H1 (cell line): Measurements from ENCODE around the gene NFATC1. TPM values are rescaled to one million over a fixed set of nuclear protein-coding genes. Genes with fewer than 3 reads are reported as not detected.

ENCODE experiments used
- CTCF ChIA-PET: fragments of 300-600 bp; sonication (Branson Sonifier 250); formaldehyde crosslinking; loops from one replicate; lab custom pipeline; 2021; ENCODE audit not compliant: partially characterized antibody; lab: Charles Lee
- POLR2A ChIA-PET: fragments of 300-600 bp; sonication (Branson Sonifier 250); formaldehyde crosslinking; loops from one replicate; lab custom pipeline; 2021; ENCODE audit warnings: inconsistent platforms; ENCODE audit not compliant: partially characterized antibody; lab: Charles Lee
- DNase-seq, 2 experiments: peaks; one replicate each; pipeline versions ENCODE4 v3.0.0 to v3.0.0-alpha.2; 2010 to 2022; ENCODE audit warnings: low spot score in 2 of 2, low read depth in 1 of 2, mixed read lengths in 1 of 2
- FAIRE-seq: peaks from 2 replicates; lab custom pipeline; 2011; peaks lifted over from hg19 to GRCh38; lab: Jason Lieb, UNC
- H2AFZ ChIP-seq: 2 replicates; pipeline ENCODE4 v1.8.1; 2012; ENCODE audit warnings: low read length, inconsistent platforms
- H2AK5ac ChIP-seq: 2 replicates; pipeline ENCODE4 v1.6.1; 2013; ENCODE audit warnings: low read depth, low read length
- H2BK120ac ChIP-seq: replicated peaks from 2 replicates; pipeline ENCODE3; 2013; ENCODE audit warnings: low read depth, low read length, inconsistent platforms
- H2BK12ac ChIP-seq: 2 replicates; pipeline ENCODE4 v1.6.1; 2013; ENCODE audit warnings: low read depth, low read length
- H2BK15ac ChIP-seq: 2 replicates; pipeline ENCODE4 v1.6.1; 2013; ENCODE audit warnings: low read length
- H2BK20ac ChIP-seq: 2 replicates; pipeline ENCODE4 v1.6.1; 2013; ENCODE audit warnings: low read length
- H2BK5ac ChIP-seq: 2 replicates; pipeline ENCODE4 v1.6.1; 2013; ENCODE audit warnings: low read depth, low read length
- H3K14ac ChIP-seq: 2 replicates; pipeline ENCODE4 v1.6.1; 2013; ENCODE audit warnings: inconsistent platforms; ENCODE audit not compliant: insufficient read length
- H3K18ac ChIP-seq: 2 replicates; pipeline ENCODE4 v1.6.1; 2013; ENCODE audit warnings: low read length; ENCODE audit errors: extremely low read depth
- H3K23ac ChIP-seq: 2 replicates; pipeline ENCODE4 v1.6.1; 2013; ENCODE audit warnings: inconsistent platforms; ENCODE audit not compliant: insufficient read length
- H3K23me2 ChIP-seq: 2 replicates; pipeline ENCODE4 v1.6.1; 2013; ENCODE audit warnings: low read depth, low read length
- H3K27ac ChIP-seq: 2 replicates; pipeline ENCODE4 v1.6.1; 2011; ENCODE audit warnings: low read depth, low read length, inconsistent platforms
- H3K27me3 ChIP-seq, 4 experiments: replicated peaks in 1 of 4; 1 replicate in 1 of 4; 2 replicates in 3 of 4; pipeline versions ENCODE4 v1.6.1 to v1.8.1; 2011 to 2013; ENCODE audit warnings: low read length in 3 of 4, mild to moderate bottlenecking in 3 of 4, inconsistent platforms in 2 of 4, mixed read lengths in 2 of 4, moderate library complexity in 1 of 4; ENCODE audit not compliant: control insufficient read depth in 3 of 4, insufficient read depth in 3 of 4; ENCODE audit errors: extremely low read depth in 1 of 4
- H3K36me3 ChIP-seq, 4 experiments: 2 replicates each; pipeline versions ENCODE4 v1.6.1 to v1.8.1; 2011 to 2013; ENCODE audit warnings: mild to moderate bottlenecking in 4 of 4, low read length in 3 of 4, moderate library complexity in 2 of 4, control low read depth in 1 of 4, inconsistent platforms in 1 of 4; ENCODE audit not compliant: insufficient read depth in 4 of 4, control insufficient read depth in 2 of 4
- H3K4ac ChIP-seq: replicated peaks from 2 replicates; pipeline ENCODE3; 2013; ENCODE audit warnings: low read length, low read depth, mixed read lengths, inconsistent platforms; ENCODE audit not compliant: insufficient read length
- H3K4me1 ChIP-seq, 4 experiments: replicated peaks in 1 of 4; 1 replicate in 1 of 4; 2 replicates in 3 of 4; pipeline versions ENCODE4 v1.6.1 to v1.8.1; 2011 to 2013; ENCODE audit warnings: low read length in 3 of 4, inconsistent platforms in 2 of 4, mixed read lengths in 1 of 4; ENCODE audit not compliant: insufficient read depth in 4 of 4, control insufficient read depth in 3 of 4
- H3K4me2 ChIP-seq, 2 experiments: 2 replicates each; pipeline versions ENCODE4 v1.6.1 to v1.8.1; 2011 to 2013; ENCODE audit warnings: low read depth in 2 of 2, low read length in 2 of 2, control low read depth in 1 of 2, inconsistent platforms in 1 of 2, mild to moderate bottlenecking in 1 of 2; ENCODE audit not compliant: insufficient read depth in 1 of 2
- H3K4me3 ChIP-seq, 4 experiments: fragments of 200-600, 300-600 bp in 1 of 4; sonication (generic), shearing (Covaris generic), sonication (Bioruptor Twin) in 1 of 4; 2 replicates each; pipeline versions ENCODE4 v1.5.1 to v1.8.1; 2011 to 2016; ENCODE audit warnings: low read length in 4 of 4, low read depth in 3 of 4, control low read depth in 2 of 4, inconsistent platforms in 2 of 4, mild to moderate bottlenecking in 2 of 4, mixed read lengths in 1 of 4, moderate library complexity in 1 of 4; ENCODE audit not compliant: insufficient read depth in 2 of 4; ENCODE audit errors: extremely low read depth in 1 of 4
- H3K56ac ChIP-seq: replicated peaks from 2 replicates; pipeline ENCODE3; 2013; ENCODE audit warnings: low read depth, mild to moderate bottlenecking, mixed read lengths, low read length, inconsistent platforms; ENCODE audit not compliant: insufficient read length
- H3K79me1 ChIP-seq: 2 replicates; pipeline ENCODE4 v1.6.1; 2013; ENCODE audit warnings: low read depth, low read length, control low read depth
- H3K79me2 ChIP-seq, 2 experiments: 2 replicates each; pipeline versions ENCODE4 v1.6.1 to v1.8.1; 2012 to 2013; ENCODE audit warnings: low read length in 2 of 2, mild to moderate bottlenecking in 2 of 2, inconsistent platforms in 1 of 2; ENCODE audit not compliant: insufficient read depth in 2 of 2, control insufficient read depth in 1 of 2
- H3K9ac ChIP-seq, 4 experiments: replicated peaks in 1 of 4; 1 replicate in 1 of 4; 2 replicates in 3 of 4; pipeline versions ENCODE4 v1.6.1 to v1.8.1; 2011 to 2013; ENCODE audit warnings: low read depth in 3 of 4, low read length in 3 of 4, control low read depth in 2 of 4, mild to moderate bottlenecking in 2 of 4, moderate library complexity in 2 of 4, inconsistent platforms in 1 of 4; ENCODE audit errors: extremely low read depth in 1 of 4
- H3K9me3 ChIP-seq, 2 experiments: 2 replicates each; pipeline versions ENCODE4 v1.6.1 to v1.8.1; 2012 to 2013; ENCODE audit warnings: mild to moderate bottlenecking in 2 of 2, moderate library complexity in 2 of 2, control low read depth in 1 of 2, inconsistent platforms in 1 of 2, low read depth in 1 of 2, low read length in 1 of 2, mixed read lengths in 1 of 2; ENCODE audit not compliant: insufficient read depth in 2 of 2
- H4K20me1 ChIP-seq, 2 experiments: replicated peaks in 1 of 2; 2 replicates each; pipeline versions ENCODE3 to v1.8.1; 2011 to 2013; ENCODE audit warnings: inconsistent platforms in 2 of 2, low read length in 2 of 2, mild to moderate bottlenecking in 1 of 2; ENCODE audit not compliant: insufficient read depth in 2 of 2, control insufficient read depth in 1 of 2
- H4K5ac ChIP-seq: 2 replicates; pipeline ENCODE4 v1.6.1; 2013; ENCODE audit warnings: low read length, low read depth, mixed read lengths, inconsistent platforms; ENCODE audit not compliant: insufficient read length
- H4K8ac ChIP-seq: 2 replicates; pipeline ENCODE4 v1.8.0; 2013; ENCODE audit warnings: mild to moderate bottlenecking, moderate library complexity, low read length, inconsistent platforms; ENCODE audit not compliant: insufficient read depth; ENCODE audit errors: extremely low read depth
- H4K91ac ChIP-seq: replicated peaks from 2 replicates; pipeline ENCODE3; 2013; ENCODE audit warnings: low read length, mixed read lengths, inconsistent platforms; ENCODE audit not compliant: insufficient read length
- ATF2 ChIP-seq: IDR thresholded peaks from 2 replicates; pipeline ENCODE4 v1.6.1; 2012; ENCODE audit warnings: low read length, inconsistent platforms
- CHD1 ChIP-seq: IDR thresholded peaks from 2 replicates; pipeline ENCODE4 v1.6.1; 2012; ENCODE audit warnings: low read depth, low read length, improper control_type of control experiment
- GABPA ChIP-seq: IDR thresholded peaks from 2 replicates; pipeline ENCODE4 v1.6.1; 2011; ENCODE audit warnings: mild to moderate bottlenecking, low read length, moderate library complexity, borderline replicate concordance; ENCODE audit not compliant: insufficient read depth
- GTF2F1 ChIP-seq: IDR thresholded peaks from 2 replicates; pipeline ENCODE4 v1.6.1; 2012; ENCODE audit warnings: low read depth, low read length, improper control_type of control experiment, borderline replicate concordance
- HDAC2 ChIP-seq, 2 experiments: fragments of 300-600 bp in 1 of 2; sonication (generic) in 1 of 2; IDR thresholded peaks; 2 replicates each; pipeline ENCODE4 v1.6.1; 2011 to 2012; ENCODE audit warnings: low read depth in 2 of 2, low read length in 2 of 2, mild to moderate bottlenecking in 2 of 2, moderate library complexity in 2 of 2, borderline replicate concordance in 1 of 2, inconsistent platforms in 1 of 2
- SAP30 ChIP-seq: fragments of 300-600 bp; sonication (generic); IDR thresholded peaks from 2 replicates; pipeline ENCODE4 v1.7.1; 2012; ENCODE audit warnings: low read length, moderate library complexity, mild to moderate bottlenecking, inconsistent platforms; ENCODE audit not compliant: insufficient read depth, insufficient replicate concordance
- SRF ChIP-seq: IDR thresholded peaks from 2 replicates; pipeline ENCODE4 v1.6.1; 2011; ENCODE audit warnings: mild to moderate bottlenecking, low read depth, low read length, moderate library complexity
- USF2 ChIP-seq: IDR thresholded peaks from 2 replicates; pipeline ENCODE4 v1.6.1; 2011; ENCODE audit warnings: low read length, improper control_type of control experiment
- WGBS, 2 experiments: shearing (Covaris generic) in 1 of 2; methylation state at CpG; one replicate each; pipeline versions ENCODE4 v1.1.6 to v1.1.7; 2013 to 2015; ENCODE audit warnings: low lambda C conversion rate in 2 of 2, mixed read lengths in 2 of 2, inconsistent platforms in 1 of 2, low coverage in 1 of 2, missing lambda C conversion rate in 1 of 2; ENCODE audit not compliant: insufficient replicate concordance in 2 of 2, insufficient coverage in 1 of 2, insufficient read length in 1 of 2; ENCODE audit errors: extremely low coverage in 1 of 2, missing lambda C conversion rate in 1 of 2; 5-methylcytosine and 5-hydroxymethylcytosine counted together
- polyA plus RNA-seq, 7 experiments: library from polyadenylated mRNA; depleted of rRNA in 3 of 7; stranded (reverse) in 5 of 7; unstranded in 2 of 7; fragments of >200 nt in 5 of 7; fragments of 200-250 nt in 2 of 7; gene quantifications; 1 replicate in 5 of 7; 2 replicates in 1 of 7; 4 replicates in 1 of 7; pipeline versions ENCODE4 v1.2.1 to v1.2.3, GENCODE V29; 2011 to 2013; ENCODE audit warnings: missing spikeins in 2 of 7, mixed read lengths in 2 of 7
- total RNA-seq: library from RNA; stranded (reverse); fragmentation: NEBNext Ultra II Directional; extraction: Animal tissue kit (Norgen Biotek cat#: 25700); gene quantifications from 2 replicates; pipeline ENCODE4 v1.2.1, GENCODE V29; 2021

Gene NFATC1
- total and polyA plus RNA-seq, 2 of the 8 experiments (the other 6 are each of a cell fraction or from before 2014, with no cell fraction given) = 2.0 to 6.6 TPM

GRCh38 chr18:79438089-79438897 lies 42.6 kb downstream of the NFATC1 start:
- H2AFZ ChIP-seq = no peak overlapping the region
- H4K8ac ChIP-seq = peak overlapping the region; percentile 22; the same call in 1 of the 2 replicates
- no peak overlapping the region for H3K27ac ChIP-seq
- POLR2A ChIA-PET = no interaction called here
- no peaks in the 10 kb centered on the region for H3K79me2 ChIP-seq
- no peak overlapping the region for H3K4me2 ChIP-seq
- H4K91ac ChIP-seq = no peak overlapping the region
- H3K18ac ChIP-seq = no peak overlapping the region
- peaks cover 0 to 2% of the 10 kb centered on the region in 2 experiments for H4K20me1 ChIP-seq
- no peak overlapping the region for H3K9ac ChIP-seq
- H3K36me3 ChIP-seq = no peaks in the 10 kb centered on the region
- no peaks in the 10 kb centered on the region for H3K4me1 ChIP-seq
- 0 out of 2 replicates have a peak, but pooled peaks cover under 1% of the 10 kb centered on the region for H3K79me1 ChIP-seq
- H3K23me2 ChIP-seq = no peaks in the 10 kb centered on the region
- H3K23ac ChIP-seq = no peak overlapping the region
- H4K5ac ChIP-seq = no peak overlapping the region
- no peak overlapping the region for H3K56ac ChIP-seq
- H3K4me3 ChIP-seq = no peak overlapping the region
- H2AK5ac ChIP-seq = no peak overlapping the region
- H2BK15ac ChIP-seq = no peak overlapping the region
- CTCF ChIA-PET = interaction anchor here (1.2 to 2.7 kb wide), 4 partner anchors 10 to 57 kb away, joined by 3 to 9 read pairs (median 4); no protein-coding TSS in a partner anchor
- 87% methylated on average over 29 of the region's 36 CpGs; no CpG with 5 or more reads in 1 of the 2 experiments for WGBS, 2 experiments
- no peak overlapping the region for H2BK20ac ChIP-seq
- H3K27me3 ChIP-seq = no peaks in the 10 kb centered on the region
- DNase-seq (no peak), FAIRE-seq (no peak)
- no peaks in the 10 kb centered on the region for H3K9me3 ChIP-seq
- no peak overlapping the region; the same call in 1 of the 2 replicates for H2BK5ac ChIP-seq
- no peak overlapping the region for H2BK120ac ChIP-seq
- H3K14ac ChIP-seq = no peak overlapping the region
- H2BK12ac ChIP-seq = no peak overlapping the region
- no peak overlapping the region for H3K4ac ChIP-seq
- TF ChIP-seq ATF2 = no peak
- no peak for TF ChIP-seq SAP30
- TF ChIP-seq GABPA = no peak
- no peak for TF ChIP-seq SRF
- TF ChIP-seq GTF2F1 = no peak
- TF ChIP-seq USF2 = no peak
- TF ChIP-seq CHD1 = no peak
- TF ChIP-seq HDAC2 (IDR thresholded peaks at IDR 0.05; ENCODE audit: borderline replicate concordance in 1 of 2, low read depth in 2 of 2, low read length in 2 of 2) = no peak
